ENCODE results near the gene ANKRD13B. TPM values are rescaled to one million over a fixed set of nuclear protein-coding genes. Genes with fewer than 3 reads are reported as not detected.
A peak's percentile ranks its signal among the peaks of the same experiment; 100 is the strongest.

Gene ANKRD13B
- total and polyA plus RNA-seq, 3 donors from 2014 or later, result 32.8 to 59.8 (median 48.8) TPM

GRCh38 chr17:29594519-29595090 is 1.7 kb downstream of the ANKRD13B start:
- H3K36me3 ChIP-seq (ENCODE audit: low read depth, missing control alignments), result no peaks in the 10 kb centered on the region
- H3K4me1 ChIP-seq, result peaks cover 73% of the 10 kb centered on the region
- no peak for DNase-seq
- TF ChIP-seq CTCF (IDR thresholded peaks at IDR 0.05), result no peak
- no peak for TF ChIP-seq POLR2A (IDR thresholded peaks at IDR 0.05)
- intact Hi-C loops (cut with DNase I; ENCODE audit: low total_unique reads), result no loop called here
- H3K27me3 ChIP-seq, result no peaks in the 10 kb centered on the region
- H3K27ac ChIP-seq, result peak overlapping the region in 1 of 2 donors; percentile 41
- WGBS, 2 donors, result 81 to 84% methylated on average over 9 to 11 of the region's 11 CpGs
- no peaks in the 10 kb centered on the region for H3K9me3 ChIP-seq
- H3K4me3 ChIP-seq, result peak overlapping the region in 1 of 2 donors; percentile 69

- DNase-seq, result no peak
- no peak for TF ChIP-seq POLR2A (IDR thresholded peaks at IDR 0.05)
- TF ChIP-seq CTCF (IDR thresholded peaks at IDR 0.05), result no peak
- intact Hi-C loops (cut with DNase I; ENCODE audit: low total_unique reads), result no loop called here
- 57 to 61% methylated on average over 6 to 7 of the region's 7 CpGs for WGBS, 2 donors
- no peak overlapping the region for H3K27ac ChIP-seq
- no peaks in the 10 kb centered on the region for H3K27me3 ChIP-seq
- no peaks in the 10 kb centered on the region for H3K36me3 ChIP-seq (ENCODE audit: low read depth, missing control alignments)
- no peaks in the 10 kb centered on the region for H3K9me3 ChIP-seq
- no peak overlapping the region for H3K4me3 ChIP-seq
- H3K4me1 ChIP-seq, result peaks cover 67% of the 10 kb centered on the region
Observed at GRCh38 chr17:29595107-29595942, 2.4 kb downstream of the ANKRD13B start.

GRCh38 chr17:29595943-29596774 is 3.2 kb downstream of the ANKRD13B start:
- no peak for DNase-seq
- Histone ChIP-seq H3K36me3 (ENCODE audit: low read depth, missing control alignments) (no peaks in the 10 kb centered on the region), H3K9me3 (no peaks in the 10 kb centered on the region), H3K27ac (peak overlapping the region; percentile 13 to 45), H3K4me1 (peaks cover 59% of the 10 kb centered on the region), H3K4me3 (no peak overlapping the region), H3K27me3 (no peaks in the 10 kb centered on the region)
- 67 to 72% methylated on average over 7 to 12 of the region's 12 CpGs for WGBS, 2 donors
- TF ChIP-seq POLR2A (IDR thresholded peaks at IDR 0.05) (no peak), CTCF (IDR thresholded peaks at IDR 0.05) (no peak)
- intact Hi-C loops (cut with DNase I; ENCODE audit: low total_unique reads), result no loop called here

- DNase-seq, result no peak
- peaks cover 55% of the 10 kb centered on the region for H3K4me1 ChIP-seq
- TF ChIP-seq POLR2A (IDR thresholded peaks at IDR 0.05), result no peak
- TF ChIP-seq CTCF (IDR thresholded peaks at IDR 0.05), result no peak
- intact Hi-C loops (cut with DNase I; ENCODE audit: low total_unique reads), result no loop called here
- H3K9me3 ChIP-seq, result no peaks in the 10 kb centered on the region
- 52 to 53% methylated on average over 9 of the region's 9 CpGs for WGBS, 2 donors
- no peaks in the 10 kb centered on the region for H3K36me3 ChIP-seq (ENCODE audit: low read depth, missing control alignments)
- peak overlapping the region; percentile 13 to 45 for H3K27ac ChIP-seq
- no peaks in the 10 kb centered on the region for H3K27me3 ChIP-seq
- H3K4me3 ChIP-seq, result no peak overlapping the region
Observed at GRCh38 chr17:29596811-29597210, 3.9 kb downstream of the ANKRD13B start.
